ENCODE results near the gene LRRC73. TPM values are rescaled to one million over a fixed set of nuclear protein-coding genes. Genes with fewer than 3 reads are reported as not detected.

The LRRC73 gene
- total RNA-seq, 1 experiment from 2014 or later = 0.55 TPM

GRCh38 chr6:43491750-43492661, 18.1 kb downstream of the LRRC73 start:
- peak in 1 of 2 experiments; percentile 70 for DNase-seq
- no peaks in the 10 kb centered on the region for H3K27me3 ChIP-seq (ENCODE audit: insufficient read depth, low read depth)
- ChIA-PET POLR2A (ENCODE audit: unreplicated experiment) (interaction anchor here (0.5 to 0.6 kb wide), 4 partner anchors 11 to 613 kb away, joined by 3 to 7 read pairs (median 4); partner anchors contain the start of genes ABCC10 and RPL7L1), CTCF (interaction anchor here (0.6 kb wide), 1 partner anchor 35 kb away, joined by 7 read pairs; no protein-coding TSS in a partner anchor)
- TF ChIP-seq CTCF (conservative IDR thresholded peaks at IDR 0.05) = no peak
- TF ChIP-seq EZH2 (IDR thresholded peaks at IDR 0.05; ENCODE audit: low read depth) = no peak
- intact Hi-C loops (cut with micrococcal nuclease; ENCODE audit: unreplicated experiment) = loop anchor here (10.0 kb wide), 2 partner anchors 57 to 317 kb away; partner anchors contain the start of gene SRF
- H3K9me2 ChIP-seq (ENCODE audit: insufficient read depth) = no peaks in the 10 kb centered on the region
- H3K79me2 ChIP-seq (ENCODE audit: low read depth) = peaks cover 4% of the 10 kb centered on the region; the same call in 1 of the 2 replicates
- 0 out of 2 replicates have a peak overlapping the region, but pooled peaks have one; percentile 19 for H3K27ac ChIP-seq
- no peak overlapping the region for H3K4me2 ChIP-seq
- H3K36me3 ChIP-seq (ENCODE audit: low read depth) = no peaks in the 10 kb centered on the region; the same call in 1 of the 2 replicates
- BruUV-seq (replicated peaks) = no TSS peak
- H4K20me1 ChIP-seq (ENCODE audit: insufficient read depth) = 0 out of 2 replicates have a peak, but pooled peaks cover 14% of the 10 kb centered on the region
- H3F3A ChIP-seq (ENCODE audit: insufficient read depth, low read depth) = peaks cover 19% of the 10 kb centered on the region; the same call in 1 of the 2 replicates
- peaks cover 28% of the 10 kb centered on the region for H3K4me1 ChIP-seq (replicated peaks; ENCODE audit: insufficient read depth)
- no peak overlapping the region for H3K4me3 ChIP-seq
- no peak overlapping the region for H2AFZ ChIP-seq
- no peaks in the 10 kb centered on the region for H3K9me3 ChIP-seq (ENCODE audit: insufficient read depth, low read depth)

GRCh38 chr6:43490523-43490939, 19.6 kb downstream of the LRRC73 start:
- ChIA-PET CTCF (no interaction called here), POLR2A (ENCODE audit: unreplicated experiment) (no interaction called here)
- Histone ChIP-seq H4K20me1 (ENCODE audit: insufficient read depth) (0 out of 2 replicates have a peak, but pooled peaks cover 9% of the 10 kb centered on the region), H3K27ac (no peak overlapping the region), H3F3A (ENCODE audit: insufficient read depth, low read depth) (peaks cover 9% of the 10 kb centered on the region; the same call in 1 of the 2 replicates), H3K9me2 (ENCODE audit: insufficient read depth) (no peaks in the 10 kb centered on the region), H3K27me3 (ENCODE audit: insufficient read depth, low read depth) (no peaks in the 10 kb centered on the region), H3K4me3 (no peak overlapping the region), H3K4me1 (replicated peaks; ENCODE audit: insufficient read depth) (peaks cover 13% of the 10 kb centered on the region), H3K79me2 (ENCODE audit: low read depth) (peaks cover 4% of the 10 kb centered on the region; the same call in 1 of the 2 replicates), H2AFZ (no peak overlapping the region), H3K9me3 (ENCODE audit: insufficient read depth, low read depth) (no peaks in the 10 kb centered on the region), H3K36me3 (ENCODE audit: low read depth) (no peaks in the 10 kb centered on the region; the same call in 1 of the 2 replicates), H3K4me2 (no peak overlapping the region)
- DNase-seq = no peak
- intact Hi-C loops (cut with micrococcal nuclease; ENCODE audit: unreplicated experiment) = loop anchor here (10.0 kb wide), 2 partner anchors 56 to 316 kb away; partner anchors contain the start of gene SRF
- TF ChIP-seq CTCF (conservative IDR thresholded peaks at IDR 0.05) (no peak), EZH2 (IDR thresholded peaks at IDR 0.05; ENCODE audit: low read depth) (no peak)
- no TSS peak for BruUV-seq (replicated peaks)

GRCh38 chr6:43489277-43490072, 20.7 kb downstream of the LRRC73 start:
- no peak for DNase-seq
- H3K9me3 ChIP-seq (ENCODE audit: insufficient read depth, low read depth) = no peaks in the 10 kb centered on the region
- H3K36me3 ChIP-seq (ENCODE audit: low read depth) = no peaks in the 10 kb centered on the region; the same call in 1 of the 2 replicates
- intact Hi-C loops (cut with micrococcal nuclease; ENCODE audit: unreplicated experiment) = loop anchor here (10.0 kb wide), 2 partner anchors 55 to 315 kb away; partner anchors contain the start of gene SRF
- CTCF ChIA-PET = no interaction called here
- no peak overlapping the region for H3K27ac ChIP-seq
- no peaks in the 10 kb centered on the region for H3F3A ChIP-seq (ENCODE audit: insufficient read depth, low read depth)
- 0 out of 2 replicates have a peak, but pooled peaks cover 8% of the 10 kb centered on the region for H4K20me1 ChIP-seq (ENCODE audit: insufficient read depth)
- TF ChIP-seq EZH2 (IDR thresholded peaks at IDR 0.05; ENCODE audit: low read depth) = no peak
- TF ChIP-seq CTCF (conservative IDR thresholded peaks at IDR 0.05) = no peak
- 0 out of 2 replicates have a peak, but pooled peaks cover 3% of the 10 kb centered on the region for H3K4me1 ChIP-seq (replicated peaks; ENCODE audit: insufficient read depth)
- POLR2A ChIA-PET (ENCODE audit: unreplicated experiment) = no interaction called here
- no peak overlapping the region for H3K4me2 ChIP-seq
- no peaks in the 10 kb centered on the region for H3K27me3 ChIP-seq (ENCODE audit: insufficient read depth, low read depth)
- H2AFZ ChIP-seq = no peak overlapping the region
- peaks cover 11% of the 10 kb centered on the region; the same call in 1 of the 2 replicates for H3K79me2 ChIP-seq (ENCODE audit: low read depth)
- H3K9me2 ChIP-seq (ENCODE audit: insufficient read depth) = no peaks in the 10 kb centered on the region
- H3K4me3 ChIP-seq = no peak overlapping the region
- BruUV-seq (replicated peaks) = no TSS peak

Measured in PC-9 (cell line).